GM12873 (cell line): ENCODE data around the gene TEF.

ENCODE experiments used
- TF ChIP-seq, protein P1 (sequence below): IDR thresholded peaks from 2 replicates; pipeline ENCODE4 v1.5.1; 2012; ENCODE audit warnings: low read depth, mild to moderate bottlenecking, moderate library complexity, low read length, control low read depth; ENCODE audit not compliant: insufficient read depth; ENCODE audit errors: missing control alignments

Gene TEF

DNA sequence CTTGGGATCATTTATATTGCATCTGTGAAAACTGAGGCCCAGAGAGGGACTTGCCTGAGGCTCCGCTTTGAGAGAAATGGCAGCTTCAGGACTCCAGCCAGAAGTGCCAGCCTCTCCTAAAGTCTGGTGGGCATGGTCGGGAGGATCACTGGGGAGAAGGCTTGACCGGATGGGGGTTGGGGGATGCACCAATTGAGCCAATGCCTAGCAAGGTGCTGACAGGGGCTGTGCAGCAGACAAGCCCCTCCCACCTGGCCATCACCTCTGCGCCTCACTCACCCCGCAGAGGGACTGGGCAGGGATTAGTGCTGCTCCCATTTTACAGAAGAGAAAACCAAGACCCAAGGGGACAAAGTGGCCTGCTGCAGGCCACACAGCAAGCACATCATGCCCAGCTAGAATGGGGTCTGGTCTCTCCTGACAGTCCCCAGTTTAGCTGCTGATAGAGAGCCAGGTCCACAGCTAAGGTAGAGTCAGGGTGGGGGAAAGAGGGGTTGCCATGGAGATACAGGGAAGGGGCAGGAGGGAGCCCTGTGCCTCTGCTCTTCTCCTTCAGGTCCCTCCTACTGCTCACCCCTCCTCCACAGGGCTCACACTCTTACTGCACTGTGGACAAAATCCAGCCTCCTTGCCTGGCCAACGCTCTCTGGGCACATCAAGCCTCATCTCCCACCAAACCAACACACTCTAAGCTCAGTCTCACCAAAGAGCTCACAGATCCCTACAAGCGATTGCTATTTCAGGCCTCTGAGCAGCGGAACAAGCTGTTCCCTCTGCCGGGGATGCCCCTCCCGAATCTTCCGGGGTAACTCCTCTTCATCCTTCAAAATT, 29.5 kb downstream of the TEF start:
- TF ChIP-seq, protein P1, sequence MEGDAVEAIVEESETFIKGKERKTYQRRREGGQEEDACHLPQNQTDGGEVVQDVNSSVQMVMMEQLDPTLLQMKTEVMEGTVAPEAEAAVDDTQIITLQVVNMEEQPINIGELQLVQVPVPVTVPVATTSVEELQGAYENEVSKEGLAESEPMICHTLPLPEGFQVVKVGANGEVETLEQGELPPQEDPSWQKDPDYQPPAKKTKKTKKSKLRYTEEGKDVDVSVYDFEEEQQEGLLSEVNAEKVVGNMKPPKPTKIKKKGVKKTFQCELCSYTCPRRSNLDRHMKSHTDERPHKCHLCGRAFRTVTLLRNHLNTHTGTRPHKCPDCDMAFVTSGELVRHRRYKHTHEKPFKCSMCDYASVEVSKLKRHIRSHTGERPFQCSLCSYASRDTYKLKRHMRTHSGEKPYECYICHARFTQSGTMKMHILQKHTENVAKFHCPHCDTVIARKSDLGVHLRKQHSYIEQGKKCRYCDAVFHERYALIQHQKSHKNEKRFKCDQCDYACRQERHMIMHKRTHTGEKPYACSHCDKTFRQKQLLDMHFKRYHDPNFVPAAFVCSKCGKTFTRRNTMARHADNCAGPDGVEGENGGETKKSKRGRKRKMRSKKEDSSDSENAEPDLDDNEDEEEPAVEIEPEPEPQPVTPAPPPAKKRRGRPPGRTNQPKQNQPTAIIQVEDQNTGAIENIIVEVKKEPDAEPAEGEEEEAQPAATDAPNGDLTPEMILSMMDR = no peak

DNA sequence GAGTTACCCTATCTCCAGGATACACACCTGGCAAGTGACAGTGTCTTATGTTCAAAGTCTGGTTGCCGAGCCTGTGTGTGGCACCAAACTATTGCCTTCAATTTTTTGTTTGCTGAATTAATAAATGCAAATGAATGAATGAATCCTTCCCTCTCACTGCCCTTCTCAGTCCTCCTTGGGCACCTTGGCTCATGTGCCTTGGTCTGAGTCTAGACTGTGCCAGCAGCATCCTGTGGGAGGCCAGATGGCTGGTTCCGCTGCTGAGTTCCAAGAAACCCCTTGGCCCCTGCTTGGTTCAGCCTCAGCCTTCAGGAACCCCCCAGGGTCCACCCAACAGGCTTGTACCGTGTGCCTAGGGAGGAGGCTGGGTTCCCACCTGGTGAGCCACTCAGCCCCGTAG, 33.8 kb downstream of the TEF start:
- TF ChIP-seq, protein P1 = no peak

DNA sequence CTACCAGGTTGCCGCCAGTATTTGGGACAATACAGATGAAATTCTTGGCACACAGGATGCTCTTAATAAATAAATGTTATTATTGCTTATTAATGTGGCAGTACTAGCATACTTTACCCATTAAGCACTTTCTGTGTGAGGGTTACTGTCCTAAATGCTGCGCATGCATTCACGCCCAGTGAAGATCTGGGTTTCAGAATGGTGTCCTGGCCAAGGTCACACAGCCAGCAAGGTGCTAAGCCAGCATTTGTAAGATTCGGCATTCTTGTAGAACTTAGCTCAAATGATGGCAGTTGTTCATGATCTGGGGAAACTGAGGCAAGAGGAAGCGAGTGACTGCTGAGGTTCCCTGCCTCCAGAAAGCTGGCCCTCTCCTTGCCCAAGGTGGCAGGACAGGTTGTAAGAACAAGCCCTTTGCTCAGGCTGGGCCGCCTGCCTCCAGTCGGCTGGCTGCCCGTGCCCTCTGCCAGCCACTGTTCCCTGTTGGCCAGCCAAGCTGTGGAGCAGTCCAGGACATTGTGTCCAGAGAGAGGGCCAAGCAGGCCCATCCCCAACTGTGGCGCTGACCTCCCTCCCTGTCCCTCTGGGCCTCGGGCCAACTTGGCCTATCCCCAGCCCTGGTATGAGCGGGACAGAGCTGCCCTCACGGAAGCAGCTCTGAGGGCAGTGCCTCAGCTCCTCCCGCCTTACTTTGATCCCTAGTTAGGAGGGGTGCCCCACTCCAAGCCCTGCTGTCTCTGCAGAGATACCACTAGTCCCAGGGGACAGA, 36.1 kb downstream of the TEF start:
- TF ChIP-seq, protein P1 = no peak

DNA sequence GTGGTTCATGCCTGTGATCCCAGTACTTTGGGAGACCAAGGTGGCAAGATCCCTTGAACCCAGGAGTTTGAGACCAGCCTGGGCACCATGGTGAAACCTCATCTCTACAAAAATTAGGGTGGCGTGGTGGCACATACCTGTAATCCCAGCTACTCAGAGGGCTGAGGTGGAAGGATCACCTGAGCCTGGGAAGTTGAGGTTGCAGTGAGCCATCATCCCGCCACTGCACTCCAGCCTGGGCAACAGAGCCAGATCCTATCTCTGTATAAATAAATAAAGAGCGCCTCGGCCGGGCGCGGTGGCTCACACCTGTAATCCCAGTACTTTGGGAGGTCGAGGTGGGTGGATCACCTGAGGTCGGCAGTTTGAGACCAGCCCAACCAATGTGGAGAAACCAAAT, 37.0 kb downstream of the TEF start:
- TF ChIP-seq, protein P1 = no peak

DNA sequence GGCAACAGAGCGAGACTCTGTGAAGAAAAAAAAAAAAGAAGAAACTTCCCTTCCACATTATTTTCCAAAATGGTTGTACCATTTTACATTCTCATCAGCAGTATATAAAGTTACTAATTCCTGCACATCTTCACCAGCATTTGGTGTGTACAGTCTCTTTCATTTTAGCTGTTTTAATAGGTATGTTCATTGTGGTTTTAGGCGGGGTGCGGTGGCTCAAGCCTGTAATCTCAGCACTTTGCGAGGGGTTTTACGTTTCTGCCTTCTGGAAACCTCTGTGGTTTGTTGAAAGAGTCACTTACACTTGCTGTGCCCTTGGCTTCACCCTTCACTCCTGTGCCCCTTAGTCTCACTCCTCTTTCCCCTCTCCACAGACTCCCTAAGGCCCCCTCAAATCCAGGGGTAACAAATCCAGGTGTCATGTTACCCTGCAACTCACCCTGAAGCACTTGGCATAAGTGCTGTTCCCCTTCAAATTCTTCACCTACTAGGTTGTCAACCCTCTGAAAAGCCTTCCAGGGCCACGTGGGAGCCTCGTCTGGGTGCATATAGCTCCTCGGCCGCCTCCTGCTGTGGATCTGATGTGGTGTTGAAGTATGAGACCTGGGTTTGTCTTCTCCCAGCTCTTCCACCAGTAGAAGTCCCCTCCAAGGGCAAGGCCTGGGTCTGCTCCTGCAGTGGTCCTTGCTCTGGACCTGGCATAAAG, 44.1 kb downstream of the TEF start:
- TF ChIP-seq, protein P1 = no peak

DNA sequence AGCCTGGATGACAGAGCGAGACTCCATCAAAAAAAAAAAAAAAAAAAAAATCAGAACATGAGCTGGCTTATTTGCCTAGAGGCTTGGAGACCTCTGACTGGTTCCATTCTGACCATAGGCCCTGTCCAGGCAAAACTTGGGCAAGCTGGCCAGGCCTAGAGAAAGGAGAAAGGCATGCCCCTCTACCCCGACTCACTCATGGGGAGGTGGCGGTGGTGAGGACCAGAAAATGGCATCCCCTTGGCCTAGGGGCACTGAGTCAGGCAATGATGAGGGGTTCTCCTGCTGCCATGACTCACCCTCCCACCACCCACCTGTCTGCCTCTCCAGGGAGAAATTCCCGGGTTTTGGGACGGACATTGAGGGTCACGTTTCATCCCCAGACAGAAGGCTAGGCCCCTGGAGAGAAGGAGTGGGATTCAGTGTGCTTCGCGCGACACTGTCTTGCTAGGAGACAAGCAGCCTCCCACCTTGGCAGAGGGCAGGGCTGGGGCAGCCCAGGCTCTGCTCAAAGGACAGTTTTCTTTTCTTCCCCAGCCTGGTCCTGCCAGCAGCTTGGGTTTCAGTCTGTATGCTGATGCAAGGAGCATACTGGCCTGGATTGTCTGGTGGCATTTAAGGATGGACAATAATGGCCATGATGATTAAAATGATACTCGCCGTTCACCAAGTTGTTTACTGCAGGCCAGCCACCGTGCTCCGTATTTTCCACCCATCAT, 47.6 kb downstream of the TEF start:
- TF ChIP-seq, protein P1 = no peak
